Type B pancreatic cell (in vitro differentiated cells): ENCODE measurements around the gene PLPPR5. TPM values are rescaled to one million over a fixed set of nuclear protein-coding genes. Genes with fewer than 3 reads are reported as not detected.

ENCODE experiments used
- DNase-seq: peaks from one replicate; pipeline ENCODE4 v3.0.0; 2021; ENCODE audit warnings: mixed read lengths; ENCODE audit not compliant: unreplicated experiment; ENCODE audit errors: extremely low spot score
- H3K27ac Mint-ChIP-seq: 2 replicates; pipeline ENCODE4 v1.8.0; 2021; ENCODE audit warnings: mild to moderate bottlenecking, mixed read lengths
- H3K27me3 Mint-ChIP-seq: 2 replicates; pipeline ENCODE4 v1.8.0; 2021; ENCODE audit warnings: mixed read lengths
- H3K36me3 Mint-ChIP-seq: 2 replicates; pipeline ENCODE4 v1.8.0; 2021; ENCODE audit warnings: mixed read lengths
- H3K4me1 Mint-ChIP-seq: one replicate; pipeline ENCODE4 v1.8.0; 2021; ENCODE audit warnings: mixed read lengths; ENCODE audit not compliant: unreplicated experiment
- H3K4me3 Mint-ChIP-seq: 2 replicates; pipeline ENCODE4 v1.8.0; 2021; ENCODE audit warnings: mild to moderate bottlenecking, mixed read lengths
- H3K9me3 Mint-ChIP-seq: 2 replicates; pipeline ENCODE4 v1.8.0; 2021; ENCODE audit warnings: mixed read lengths
- CTCF ChIP-seq: fragments of 200-600 bp; sonication (generic); conservative IDR thresholded peaks from 2 replicates; pipeline ENCODE4 v1.5.0; 2021; ENCODE audit warnings: antibody characterized with exemption, mild to moderate bottlenecking
- total RNA-seq: library from RNA; stranded (reverse); gene quantifications from 2 replicates; pipeline ENCODE4 v1.2.1, GENCODE V29; 2021; ENCODE audit warnings: low replicate concordance

The PLPPR5 gene
- total RNA-seq, 1 donor from 2014 or later, result 5.9 TPM

DNA sequence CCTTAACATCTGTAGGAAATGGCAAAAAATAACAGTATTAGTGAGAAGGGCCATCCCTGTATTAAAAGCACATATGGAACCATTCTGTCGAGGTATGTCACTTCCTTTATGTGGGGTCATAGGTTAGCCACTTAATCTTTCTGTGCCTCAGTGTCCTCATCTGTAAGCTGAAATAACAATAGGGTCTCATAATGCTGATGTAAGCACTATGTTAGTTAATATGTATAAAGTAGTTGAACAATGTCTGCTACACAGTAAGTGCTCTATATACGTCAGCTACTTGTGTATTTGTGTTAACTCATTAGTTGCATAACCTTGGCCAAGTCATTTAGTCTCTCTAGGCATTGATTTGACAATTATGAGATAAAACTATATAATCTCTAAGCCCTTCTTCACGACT, 11.8 kb downstream of the PLPPR5 start:
- Mint-ChIP-seq H3K36me3 (no peaks in the 10 kb centered on the region), H3K4me3 (no peak overlapping the region), H3K9me3 (no peaks in the 10 kb centered on the region), H3K4me1 (no peaks in the 10 kb centered on the region), H3K27me3 (peaks cover 9% of the 10 kb centered on the region), H3K27ac (no peak overlapping the region)
- TF ChIP-seq CTCF, result no peak
- no peak for DNase-seq

DNA sequence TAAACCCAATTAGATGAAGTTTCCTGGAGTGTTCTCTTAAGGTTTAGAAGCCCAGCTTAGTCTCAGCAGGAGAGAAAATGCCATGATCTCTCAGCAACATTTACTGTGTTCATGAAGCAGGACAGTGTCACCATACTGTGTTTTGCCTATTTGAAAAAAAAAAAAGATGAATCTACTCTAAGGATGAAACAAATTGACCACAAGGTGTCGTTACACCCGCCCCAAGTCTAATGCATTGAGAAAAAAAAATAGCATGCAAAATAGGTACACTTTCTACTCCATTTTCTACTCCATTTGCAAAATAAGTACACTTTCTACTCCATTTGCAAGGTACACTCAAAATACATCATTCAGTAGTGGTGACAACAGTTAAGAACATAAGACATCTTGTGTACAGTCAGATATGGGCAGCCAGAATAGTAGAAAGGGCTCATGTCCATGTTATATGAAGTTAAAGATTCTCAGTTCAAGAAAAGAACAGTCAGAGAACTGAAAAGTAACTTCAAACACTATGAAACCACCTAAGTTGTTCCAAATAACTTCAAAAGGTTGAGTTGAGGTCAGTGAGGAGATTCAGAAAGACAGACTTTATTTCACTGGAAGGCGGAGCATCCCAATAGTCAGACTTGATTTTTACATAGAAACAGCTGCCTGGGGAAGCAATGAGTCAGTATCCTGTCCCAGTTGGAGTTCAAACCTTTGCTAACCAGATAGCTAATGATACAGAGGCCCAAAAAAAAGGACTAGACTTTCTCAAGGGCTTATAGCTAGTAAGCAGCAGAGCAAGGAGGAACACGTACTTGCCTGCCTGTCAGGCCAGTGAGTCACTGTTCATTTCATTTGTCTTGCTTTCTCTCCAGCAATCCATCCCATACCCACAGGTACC, 13.3 kb downstream of the PLPPR5 start:
- no peak for DNase-seq
- TF ChIP-seq CTCF, result peak; percentile 65
- H3K27ac Mint-ChIP-seq, result no peak overlapping the region
- no peaks in the 10 kb centered on the region for H3K4me1 Mint-ChIP-seq
- no peak overlapping the region for H3K4me3 Mint-ChIP-seq
- peaks cover 6% of the 10 kb centered on the region for H3K27me3 Mint-ChIP-seq
- no peaks in the 10 kb centered on the region for H3K9me3 Mint-ChIP-seq
- H3K36me3 Mint-ChIP-seq, result no peaks in the 10 kb centered on the region

DNA sequence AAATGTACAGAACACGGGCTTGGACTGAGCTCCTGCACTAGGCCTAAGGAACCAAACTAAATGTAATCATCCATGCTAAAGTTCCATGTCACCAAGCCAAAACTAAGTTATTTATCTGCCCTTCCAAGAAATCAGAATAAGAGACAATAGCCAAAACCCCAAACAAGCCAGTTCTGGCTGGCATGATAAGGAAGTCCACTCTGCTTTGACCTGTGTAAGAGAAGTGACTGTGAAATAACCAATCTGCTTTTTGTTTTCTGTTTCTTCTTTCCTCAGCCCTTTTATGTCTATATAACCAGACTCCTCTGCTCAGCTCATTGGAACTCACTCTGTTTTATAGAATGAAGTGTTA, 15.1 kb downstream of the PLPPR5 start:
- no peaks in the 10 kb centered on the region for H3K4me1 Mint-ChIP-seq
- H3K36me3 Mint-ChIP-seq, result no peaks in the 10 kb centered on the region
- no peak for TF ChIP-seq CTCF
- no peak for DNase-seq
- H3K4me3 Mint-ChIP-seq, result no peak overlapping the region
- H3K9me3 Mint-ChIP-seq, result no peaks in the 10 kb centered on the region
- H3K27ac Mint-ChIP-seq, result no peak overlapping the region
- peaks cover 6% of the 10 kb centered on the region for H3K27me3 Mint-ChIP-seq

DNA sequence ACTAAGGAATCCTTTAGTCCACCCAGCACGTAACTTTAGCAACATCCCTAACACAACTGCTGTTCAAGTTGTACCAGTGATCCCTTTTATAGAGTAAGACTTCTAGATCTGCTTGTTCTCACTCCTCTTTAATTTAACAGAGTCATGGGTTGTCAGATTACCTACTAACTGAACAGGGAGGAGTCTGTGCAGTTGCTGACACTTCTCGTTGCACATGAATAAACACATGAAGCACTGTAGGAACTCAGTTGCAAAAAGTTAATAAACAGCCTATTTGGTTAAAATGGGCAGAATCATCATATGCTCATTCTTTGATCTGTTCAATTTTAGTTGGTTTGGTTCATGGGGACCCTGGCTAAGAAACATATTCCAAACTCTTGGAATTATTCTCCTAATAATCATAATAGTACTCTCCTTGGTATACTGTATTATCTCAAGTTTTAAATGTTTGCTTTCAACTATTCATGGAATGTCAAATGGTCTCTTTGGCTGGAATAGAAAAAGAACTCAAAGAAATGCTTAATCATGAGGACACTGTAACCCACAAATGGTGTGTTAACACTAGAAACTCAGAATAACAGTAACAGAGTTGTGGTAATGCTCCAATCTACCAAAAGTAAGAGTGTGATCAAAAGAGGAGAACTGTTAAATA, 15.6 kb downstream of the PLPPR5 start:
- no peak overlapping the region for H3K27ac Mint-ChIP-seq
- H3K36me3 Mint-ChIP-seq, result no peaks in the 10 kb centered on the region
- H3K4me3 Mint-ChIP-seq, result no peak overlapping the region
- H3K9me3 Mint-ChIP-seq, result no peaks in the 10 kb centered on the region
- DNase-seq, result no peak
- no peaks in the 10 kb centered on the region for H3K4me1 Mint-ChIP-seq
- no peak for TF ChIP-seq CTCF
- peaks cover 5% of the 10 kb centered on the region for H3K27me3 Mint-ChIP-seq

DNA sequence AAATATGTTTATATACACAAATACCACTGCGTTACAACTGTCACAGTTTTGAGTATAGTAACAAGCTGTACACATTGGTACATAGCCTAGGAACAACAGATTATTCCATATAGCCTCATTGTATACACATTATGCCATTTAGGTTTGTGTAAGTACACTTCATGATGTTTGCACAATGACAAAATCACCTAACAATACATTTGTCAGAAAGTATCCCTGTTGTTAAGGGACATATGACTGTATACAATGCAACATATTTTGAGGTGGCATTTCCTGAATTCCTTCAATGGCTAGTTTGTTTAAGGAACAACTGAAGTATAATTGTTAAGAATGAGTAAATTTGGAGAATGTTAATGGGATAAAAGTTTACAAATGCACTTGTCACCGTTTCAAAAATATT, 19.0 kb downstream of the PLPPR5 start:
- Mint-ChIP-seq H3K27ac (no peak overlapping the region), H3K4me1 (no peaks in the 10 kb centered on the region), H3K36me3 (no peaks in the 10 kb centered on the region), H3K9me3 (no peaks in the 10 kb centered on the region), H3K4me3 (no peak overlapping the region), H3K27me3 (no peaks in the 10 kb centered on the region)
- no peak for DNase-seq
- TF ChIP-seq CTCF, result no peak
